Endodermal cell (in vitro differentiated cells): ENCODE measurements around the gene STIM1. TPM values are rescaled to one million over a fixed set of nuclear protein-coding genes. Genes with fewer than 3 reads are reported as not detected.
A peak's percentile ranks its signal among the peaks of the same experiment; 100 is the strongest.

Experiments
- DNase-seq: peaks from one replicate; pipeline ENCODE4 v3.0.0-alpha.2; 2017
- H3K27ac ChIP-seq: 2 replicates; pipeline ENCODE4 v1.5.1; 2013; ENCODE audit warnings: mild to moderate bottlenecking, low read depth, low read length, moderate library complexity
- H3K27me3 ChIP-seq: 2 replicates; pipeline ENCODE4 v1.6.1; 2013; ENCODE audit warnings: mild to moderate bottlenecking, low read length, moderate library complexity; ENCODE audit not compliant: insufficient read depth, control insufficient read depth, poor library complexity, severe bottlenecking
- H3K36me3 ChIP-seq: 2 replicates; pipeline ENCODE4 v1.7.0; 2013; ENCODE audit warnings: mild to moderate bottlenecking, low read length, moderate library complexity; ENCODE audit not compliant: control insufficient read depth, insufficient read depth
- H3K4me1 ChIP-seq: one replicate; pipeline ENCODE4 v1.7.0; 2013; ENCODE audit warnings: low read length; ENCODE audit not compliant: control insufficient read depth, insufficient read depth
- H3K4me3 ChIP-seq: 2 replicates; pipeline ENCODE4 v1.5.1; 2013; ENCODE audit warnings: mild to moderate bottlenecking, low read length, moderate library complexity
- H3K9ac ChIP-seq: 2 replicates; pipeline ENCODE4 v1.6.1; 2013; ENCODE audit warnings: mild to moderate bottlenecking, low read length, moderate library complexity; ENCODE audit not compliant: poor library complexity, severe bottlenecking; ENCODE audit errors: extremely low read depth
- H3K9me3 ChIP-seq: 2 replicates; pipeline ENCODE4 v1.6.1; 2013; ENCODE audit warnings: mild to moderate bottlenecking, low read length, moderate library complexity; ENCODE audit not compliant: control insufficient read depth
- H3K27ac Mint-ChIP-seq: 2 replicates; pipeline ENCODE4 v1.8.0; 2020; ENCODE audit warnings: mixed read lengths
- H3K27me3 Mint-ChIP-seq: 2 replicates; pipeline ENCODE4 v1.8.0; 2021; ENCODE audit warnings: mild to moderate bottlenecking, mixed read lengths; ENCODE audit not compliant: insufficient read depth
- H3K36me3 Mint-ChIP-seq: 2 replicates; pipeline ENCODE4 v1.8.0; 2020; ENCODE audit warnings: low read depth, mixed read lengths
- H3K4me1 Mint-ChIP-seq: 2 replicates; pipeline ENCODE4 v1.8.0; 2020; ENCODE audit warnings: mixed read lengths
- H3K4me3 Mint-ChIP-seq: 2 replicates; pipeline ENCODE4 v1.8.0; 2020; ENCODE audit warnings: mild to moderate bottlenecking, moderate library complexity, mixed read lengths
- H3K9me3 Mint-ChIP-seq: 2 replicates; pipeline ENCODE4 v1.8.0; 2020; ENCODE audit warnings: mild to moderate bottlenecking, mixed read lengths
- CTCF ChIP-seq: fragments of 200-600 bp; sonication (generic); conservative IDR thresholded peaks from 2 replicates; pipeline ENCODE4 v1.5.0; 2021; ENCODE audit warnings: antibody characterized with exemption, mild to moderate bottlenecking
- WGBS, 2 experiments: methylation state at CpG; one replicate each; pipeline versions ENCODE4 v1.1.5 to v1.1.7; 2013; ENCODE audit warnings: missing lambda C conversion rate in 2 of 2, mixed read lengths in 1 of 2; ENCODE audit not compliant: insufficient coverage in 1 of 2, insufficient read length in 1 of 2; 5-methylcytosine and 5-hydroxymethylcytosine counted together
- total RNA-seq, 2 donors: library from RNA; stranded (reverse); fragmentation: NEBNext Ultra II Directional in 1 of 2; extraction: Animal tissue kit (Norgen Biotek cat#: 25700) in 1 of 2; gene quantifications; 2 replicates in 1 of 2; 3 replicates in 1 of 2; pipeline ENCODE4 v1.2.1, GENCODE V29; 2021

STIM1 gene
- total RNA-seq, 2 donors from 2014 or later = 20.9 to 27.9 TPM

GRCh38 chr11:3959015-3959902 is 103.8 kb downstream of the STIM1 start:
- no peak overlapping the region for H3K9ac ChIP-seq
- 90 to 96% methylated on average over 2 to 5 of the region's 5 CpGs for WGBS, 2 experiments
- H3K27ac Mint-ChIP-seq = no peak overlapping the region
- peaks cover 18% of the 10 kb centered on the region for H3K4me1 Mint-ChIP-seq
- H3K27me3 ChIP-seq = no peaks in the 10 kb centered on the region
- DNase-seq = no peak
- no peaks in the 10 kb centered on the region for H3K36me3 Mint-ChIP-seq
- H3K4me1 ChIP-seq = no peaks in the 10 kb centered on the region
- H3K9me3 Mint-ChIP-seq = no peaks in the 10 kb centered on the region
- peak; percentile 71 for TF ChIP-seq CTCF
- H3K4me3 ChIP-seq = no peak overlapping the region
- no peaks in the 10 kb centered on the region for H3K27me3 Mint-ChIP-seq
- H3K4me3 Mint-ChIP-seq = no peak overlapping the region
- H3K9me3 ChIP-seq = no peaks in the 10 kb centered on the region
- H3K36me3 ChIP-seq = no peaks in the 10 kb centered on the region
- no peak overlapping the region for H3K27ac ChIP-seq

- no peaks in the 10 kb centered on the region for H3K36me3 ChIP-seq
- TF ChIP-seq CTCF = no peak
- DNase-seq = no peak
- Mint-ChIP-seq H3K36me3 (no peaks in the 10 kb centered on the region), H3K4me1 (peaks cover 19% of the 10 kb centered on the region), H3K27me3 (no peaks in the 10 kb centered on the region), H3K27ac (no peak overlapping the region), H3K4me3 (no peak overlapping the region), H3K9me3 (no peaks in the 10 kb centered on the region)
- no peaks in the 10 kb centered on the region for H3K27me3 ChIP-seq
- H3K9me3 ChIP-seq = no peaks in the 10 kb centered on the region
- no peak overlapping the region for H3K4me3 ChIP-seq
- no peak overlapping the region for H3K9ac ChIP-seq
- no peaks in the 10 kb centered on the region for H3K4me1 ChIP-seq
- no peak overlapping the region for H3K27ac ChIP-seq
Measured at GRCh38 chr11:3959903-3960265, 104.4 kb downstream of the STIM1 start.

GRCh38 chr11:3962406-3962840 is 107.0 kb downstream of the STIM1 start:
- no peaks in the 10 kb centered on the region for H3K27me3 ChIP-seq
- peaks cover 27% of the 10 kb centered on the region for H3K4me1 Mint-ChIP-seq
- H3K4me1 ChIP-seq = no peaks in the 10 kb centered on the region
- no peak for TF ChIP-seq CTCF
- no peak overlapping the region for H3K9ac ChIP-seq
- no peaks in the 10 kb centered on the region for H3K9me3 ChIP-seq
- H3K27me3 Mint-ChIP-seq = no peaks in the 10 kb centered on the region
- H3K36me3 Mint-ChIP-seq = no peaks in the 10 kb centered on the region
- H3K4me3 ChIP-seq = no peak overlapping the region
- H3K27ac Mint-ChIP-seq = no peak overlapping the region
- H3K27ac ChIP-seq = no peak overlapping the region
- no peak overlapping the region for H3K4me3 Mint-ChIP-seq
- WGBS, 2 experiments = 100% methylated on average over 1 of the region's 1 CpG; no CpG with 5 or more reads in 1 of the 2 experiments
- DNase-seq = no peak
- H3K9me3 Mint-ChIP-seq = no peaks in the 10 kb centered on the region
- no peaks in the 10 kb centered on the region for H3K36me3 ChIP-seq
